ENCODE data around the gene NACC2. TPM values are rescaled to one million over a fixed set of nuclear protein-coding genes. Genes with fewer than 3 reads are reported as not detected.

The NACC2 gene
- total RNA-seq, 2 donors from 2014 or later: 73.5 to 77.7 TPM

DNA sequence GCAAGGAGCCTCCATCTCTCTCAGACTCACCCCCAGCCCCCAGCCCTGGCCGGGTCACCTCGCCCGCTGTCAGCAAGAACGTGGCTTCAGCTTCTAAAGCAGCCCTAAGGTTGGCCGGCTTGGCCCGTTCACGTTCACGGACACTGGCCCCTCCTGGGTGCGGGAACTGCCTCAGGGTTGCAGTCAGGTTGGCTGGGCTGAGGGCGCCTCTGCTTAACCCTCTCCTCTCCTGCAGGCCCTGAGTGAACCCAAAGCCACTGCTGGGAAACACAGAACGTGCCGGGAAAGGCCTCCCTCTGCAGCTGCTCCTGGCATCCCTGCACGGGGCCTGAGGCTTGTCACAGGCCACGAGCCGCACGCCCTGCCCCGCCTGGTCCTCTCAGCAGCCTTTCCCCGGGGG, 93.9 kb downstream of the NACC2 start:
- intact Hi-C loops (cut with DNase I): loop anchor here in 1 of 2 donors (1.0 kb wide), 1 partner anchor 21 kb away; no protein-coding TSS in a partner anchor
- no peak for DNase-seq (ENCODE audit: low spot score)

DNA sequence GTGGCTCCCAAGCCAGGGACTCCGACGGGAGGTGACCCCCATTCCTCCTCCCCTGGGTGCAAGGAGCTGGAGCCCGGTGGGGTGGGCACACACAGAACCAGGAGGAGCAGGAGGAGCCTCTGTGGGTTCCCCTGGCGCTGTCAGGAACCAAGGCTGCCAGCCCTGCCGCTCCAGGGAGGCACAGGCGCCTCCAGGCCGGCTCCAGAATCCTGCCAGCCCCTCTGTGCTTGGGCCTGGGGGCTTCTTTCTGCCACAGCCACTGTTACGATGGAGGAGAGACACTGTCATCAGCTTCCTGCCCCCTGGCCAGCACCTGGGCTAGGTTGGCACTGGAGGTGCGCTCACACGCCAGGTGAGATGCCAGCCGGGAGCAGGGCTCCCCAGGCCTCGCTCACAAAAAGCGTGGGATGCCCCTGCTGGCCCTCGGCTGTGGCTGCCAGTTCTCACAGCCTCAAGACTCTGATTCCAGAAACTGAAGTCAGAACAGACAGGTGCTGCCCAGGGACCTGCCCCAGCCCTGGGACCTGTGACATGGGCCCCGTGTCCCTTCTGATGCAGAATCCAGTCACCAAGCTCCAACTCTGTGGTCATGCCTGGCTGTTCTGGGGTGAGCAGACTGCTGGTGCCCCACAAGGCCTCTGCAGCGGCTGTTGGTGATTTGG, 96.5 kb downstream of the NACC2 start:
- DNase-seq (ENCODE audit: low spot score): no peak
- intact Hi-C loops (cut with DNase I): no loop called here

DNA sequence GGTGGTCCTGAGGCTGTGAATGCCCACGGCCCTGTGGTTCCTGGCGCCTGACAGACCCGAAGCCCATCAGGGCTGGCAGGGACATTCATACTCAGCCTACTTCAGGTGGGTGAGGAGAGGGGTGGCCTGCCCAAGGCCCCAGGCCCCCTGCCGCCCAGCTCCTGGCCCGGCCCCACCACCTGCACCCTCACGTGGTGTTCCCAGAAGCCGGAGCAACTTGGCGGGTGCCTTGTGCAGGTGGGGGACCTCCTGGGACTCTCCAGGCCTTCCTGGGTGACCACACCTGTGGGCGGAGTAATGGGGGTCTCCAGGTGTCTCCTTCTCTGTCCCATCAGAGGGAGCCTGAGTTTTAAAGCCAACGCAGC, 97.1 kb downstream of the NACC2 start:
- intact Hi-C loops (cut with DNase I): no loop called here
- DNase-seq (ENCODE audit: low spot score): no peak

DNA sequence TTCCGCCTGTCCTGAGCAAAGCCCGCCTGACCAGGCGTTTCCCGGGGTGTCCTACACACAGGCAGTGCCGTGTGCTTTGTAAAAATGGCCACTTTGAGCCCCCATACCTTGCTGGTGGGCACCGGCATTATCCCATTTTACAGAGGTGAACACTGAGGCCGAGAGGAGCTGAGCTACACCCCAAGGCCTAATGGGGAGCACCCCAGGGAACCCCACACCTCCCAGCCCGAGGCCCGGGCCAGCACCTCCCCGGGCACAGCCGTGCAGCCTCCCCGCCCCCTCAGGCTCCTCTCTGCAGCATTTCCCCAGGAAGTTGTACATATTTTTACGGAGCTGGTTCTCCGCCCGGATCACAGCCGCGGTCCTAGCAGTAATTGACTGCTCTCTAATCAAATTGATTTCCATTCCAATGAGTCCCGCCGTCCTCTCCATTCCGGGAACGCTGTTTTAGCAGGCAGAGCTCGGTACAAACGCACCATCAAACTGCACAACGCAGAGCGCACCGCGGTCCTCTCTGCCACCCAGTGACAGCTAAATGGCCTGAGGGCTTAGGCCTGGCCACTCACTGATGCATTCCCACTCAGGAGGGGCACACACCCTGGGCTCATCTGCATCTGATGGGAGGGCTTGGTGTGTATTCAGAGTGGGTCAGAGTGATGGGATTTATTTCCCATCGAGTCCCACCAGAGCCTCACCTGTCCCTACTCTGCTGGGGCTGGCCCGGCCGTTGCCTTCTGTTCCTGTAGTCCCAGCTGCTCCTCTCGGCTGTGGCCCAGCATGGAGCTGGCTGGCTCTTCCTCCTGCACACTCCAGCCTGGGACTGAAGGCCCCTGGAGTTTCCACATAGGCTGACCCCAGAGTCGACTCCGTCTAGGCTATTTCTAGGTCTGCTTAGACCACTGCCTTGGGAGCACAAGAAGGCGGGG, 97.7 kb downstream of the NACC2 start:
- no peak for DNase-seq (ENCODE audit: low spot score)
- intact Hi-C loops (cut with DNase I): no loop called here

DNA sequence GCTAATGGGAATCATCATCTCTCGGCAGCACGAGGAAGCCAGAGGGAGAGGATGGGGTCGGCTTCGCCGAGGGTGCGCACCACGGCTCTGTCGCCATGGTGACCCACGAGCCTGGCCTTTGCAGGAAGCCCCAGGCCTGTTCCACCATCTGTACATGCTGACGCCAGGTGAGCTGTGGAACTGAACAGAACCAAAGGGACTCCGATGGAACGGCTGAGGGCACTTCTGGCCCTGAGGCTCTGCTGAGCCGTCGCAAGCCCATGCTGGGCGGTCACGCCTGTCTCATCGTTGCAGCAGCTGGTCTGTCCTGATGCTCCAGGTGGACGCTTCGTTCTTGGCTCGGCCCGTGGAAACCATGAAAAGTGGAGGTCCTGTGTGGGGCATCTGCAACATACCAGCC, 99.3 kb downstream of the NACC2 start:
- intact Hi-C loops (cut with DNase I): no loop called here
- no peak for DNase-seq (ENCODE audit: low spot score)

DNA sequence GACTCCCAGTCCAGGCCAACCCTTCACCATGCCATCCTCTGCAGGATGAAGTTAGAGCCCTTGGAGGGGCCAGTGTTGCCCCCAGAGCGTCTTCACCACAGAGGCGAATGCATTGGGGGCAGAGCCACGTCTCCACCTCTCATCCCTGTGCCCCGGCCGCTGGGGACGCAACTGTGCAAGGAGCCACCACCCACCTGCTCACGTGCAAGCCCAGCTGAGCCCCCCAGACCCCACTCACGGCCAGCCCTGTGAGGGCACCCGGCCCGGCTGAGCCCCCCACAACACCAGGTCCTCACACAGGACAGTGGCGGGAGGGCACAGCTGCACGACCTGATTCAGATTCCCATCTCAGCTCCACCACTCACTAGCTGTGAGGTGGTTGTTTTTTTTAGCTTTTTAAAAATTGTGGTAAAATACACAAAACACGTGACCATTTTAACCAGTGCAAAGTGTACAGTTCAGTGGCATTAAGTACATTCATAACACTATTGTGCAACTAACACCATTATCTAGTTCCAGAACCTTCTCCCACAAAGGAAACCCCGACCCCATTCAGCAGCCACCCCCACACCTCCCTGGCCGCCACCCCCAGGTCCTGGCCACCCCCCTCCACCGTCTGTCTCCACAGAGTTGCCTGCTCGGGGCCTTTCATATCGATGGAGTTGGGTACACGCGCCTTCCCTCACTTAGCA, 100.4 kb downstream of the NACC2 start:
- intact Hi-C loops (cut with DNase I): no loop called here
- no peak for DNase-seq (ENCODE audit: low spot score)

DNA sequence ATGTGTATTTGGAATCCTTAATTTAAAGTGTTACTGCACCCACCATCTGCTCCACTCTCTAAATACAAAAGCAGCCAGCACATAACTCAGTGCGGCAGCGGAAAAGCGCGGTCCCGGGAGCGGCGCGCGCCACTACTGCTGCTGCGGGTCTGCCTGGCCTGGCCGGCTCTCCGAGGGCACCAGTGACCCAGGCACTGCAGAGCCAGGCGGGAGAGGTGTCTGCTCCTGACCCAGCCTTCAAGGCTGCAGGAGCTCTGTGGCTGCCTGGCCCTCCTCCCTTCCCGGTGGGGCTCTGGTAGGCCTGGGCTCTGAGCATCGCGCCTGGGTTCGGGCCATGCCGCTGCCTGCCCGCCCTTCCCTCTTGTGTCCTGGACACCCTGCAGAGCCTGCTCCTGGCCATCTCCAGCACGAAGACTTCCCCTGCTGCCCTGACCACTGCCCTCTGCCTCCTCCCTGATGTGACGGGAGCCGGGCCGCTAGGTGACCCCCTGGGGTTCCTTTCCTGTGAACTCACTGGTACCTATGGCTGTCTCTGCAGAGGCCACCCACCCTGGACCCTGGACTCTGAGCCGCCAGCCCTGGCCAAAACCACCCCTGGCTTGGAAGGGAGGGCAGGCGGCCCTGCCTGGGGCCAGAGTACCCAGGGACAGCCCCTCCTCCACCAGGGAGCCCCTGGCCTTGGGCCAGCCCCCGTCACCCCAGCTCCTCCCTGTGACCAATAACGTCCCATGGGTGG, 101.2 kb downstream of the NACC2 start:
- no peak for DNase-seq (ENCODE audit: low spot score)
- intact Hi-C loops (cut with DNase I): no loop called here

DNA sequence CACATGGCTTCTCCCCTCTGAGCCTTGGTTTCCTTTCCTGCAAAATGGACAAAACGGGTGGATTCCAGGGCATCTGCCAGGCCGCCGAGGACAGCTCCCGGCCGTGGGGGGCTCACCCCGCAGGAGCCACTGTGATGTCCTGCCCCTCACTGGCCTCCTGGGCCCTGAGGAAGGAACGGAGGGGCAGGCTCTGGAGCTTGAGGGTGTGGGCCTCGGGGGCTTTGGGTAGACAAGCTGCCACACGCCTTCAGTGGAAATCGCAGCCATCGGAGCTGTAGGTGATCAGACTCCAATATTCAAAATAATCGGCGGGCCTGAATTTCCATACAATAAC, 101.7 kb downstream of the NACC2 start:
- intact Hi-C loops (cut with DNase I): no loop called here
- DNase-seq (ENCODE audit: low spot score): no peak

DNA sequence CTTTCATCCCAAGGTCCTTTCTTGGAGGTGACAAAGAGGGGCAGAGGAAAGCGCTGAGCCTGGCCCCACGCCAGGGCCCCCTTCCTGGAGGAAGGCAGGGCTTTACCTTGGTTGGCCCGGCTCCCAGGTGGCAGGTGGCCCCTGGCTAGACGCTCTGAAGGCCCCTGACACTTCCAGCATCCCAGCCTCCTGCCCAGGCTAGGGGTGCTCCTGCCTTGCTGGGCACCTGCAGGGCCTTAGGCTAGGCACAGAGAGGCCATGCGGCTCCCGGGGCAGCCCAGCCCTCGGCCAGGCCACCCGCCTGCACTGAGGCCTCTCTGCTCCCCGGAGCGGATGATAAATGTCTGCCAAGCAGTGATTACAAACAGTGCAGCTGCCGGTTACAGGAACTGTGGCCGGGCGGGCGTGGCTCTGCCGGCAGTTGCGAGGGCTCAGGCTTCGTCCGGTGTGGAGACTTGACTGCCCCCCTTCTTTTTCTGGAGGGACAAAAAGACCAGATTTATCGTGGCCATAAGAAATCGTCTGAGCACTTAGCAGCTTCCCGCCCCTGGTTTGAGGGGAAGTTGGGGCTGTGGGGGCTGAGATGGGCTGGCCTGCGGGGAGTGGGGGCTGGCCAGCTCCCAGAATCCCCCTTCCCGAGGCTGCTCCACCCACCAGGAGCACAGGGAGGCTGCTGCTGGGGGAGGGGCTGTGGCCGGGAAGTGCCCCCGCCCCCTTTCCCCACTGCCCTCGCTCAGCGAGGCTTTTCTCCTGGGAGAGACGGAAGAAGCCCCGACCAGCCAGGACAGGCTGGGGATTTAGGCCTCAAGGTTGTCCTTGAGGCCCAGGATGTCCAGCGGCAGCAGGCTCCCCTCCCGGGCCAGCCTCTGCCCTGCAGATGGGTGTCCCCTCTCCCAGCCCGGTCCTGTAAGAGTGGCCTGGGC, 102.3 kb downstream of the NACC2 start:
- intact Hi-C loops (cut with DNase I): no loop called here
- peak; percentile 96 for DNase-seq (ENCODE audit: low spot score)

DNA sequence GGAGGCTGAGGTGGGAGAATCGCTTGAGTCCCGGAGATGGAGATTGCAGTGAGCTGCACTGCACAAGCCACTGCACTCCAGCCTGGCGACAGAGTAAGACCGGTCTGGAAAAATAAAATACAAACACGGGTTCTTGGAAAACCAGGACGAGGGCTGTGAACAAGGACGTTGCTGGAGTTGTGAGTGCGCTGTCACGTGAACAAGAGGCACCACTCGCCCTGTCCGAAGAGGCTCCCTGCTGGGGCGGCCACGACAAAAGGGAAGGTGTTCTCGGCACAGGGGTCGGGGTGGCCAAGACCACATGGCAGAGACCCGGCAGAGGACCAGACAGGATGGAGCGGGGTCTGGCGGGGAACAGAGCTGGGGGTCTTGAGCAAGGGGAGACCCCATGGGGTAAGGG, 103.3 kb downstream of the NACC2 start:
- DNase-seq (ENCODE audit: low spot score): no peak
- intact Hi-C loops (cut with DNase I): no loop called here

DNA sequence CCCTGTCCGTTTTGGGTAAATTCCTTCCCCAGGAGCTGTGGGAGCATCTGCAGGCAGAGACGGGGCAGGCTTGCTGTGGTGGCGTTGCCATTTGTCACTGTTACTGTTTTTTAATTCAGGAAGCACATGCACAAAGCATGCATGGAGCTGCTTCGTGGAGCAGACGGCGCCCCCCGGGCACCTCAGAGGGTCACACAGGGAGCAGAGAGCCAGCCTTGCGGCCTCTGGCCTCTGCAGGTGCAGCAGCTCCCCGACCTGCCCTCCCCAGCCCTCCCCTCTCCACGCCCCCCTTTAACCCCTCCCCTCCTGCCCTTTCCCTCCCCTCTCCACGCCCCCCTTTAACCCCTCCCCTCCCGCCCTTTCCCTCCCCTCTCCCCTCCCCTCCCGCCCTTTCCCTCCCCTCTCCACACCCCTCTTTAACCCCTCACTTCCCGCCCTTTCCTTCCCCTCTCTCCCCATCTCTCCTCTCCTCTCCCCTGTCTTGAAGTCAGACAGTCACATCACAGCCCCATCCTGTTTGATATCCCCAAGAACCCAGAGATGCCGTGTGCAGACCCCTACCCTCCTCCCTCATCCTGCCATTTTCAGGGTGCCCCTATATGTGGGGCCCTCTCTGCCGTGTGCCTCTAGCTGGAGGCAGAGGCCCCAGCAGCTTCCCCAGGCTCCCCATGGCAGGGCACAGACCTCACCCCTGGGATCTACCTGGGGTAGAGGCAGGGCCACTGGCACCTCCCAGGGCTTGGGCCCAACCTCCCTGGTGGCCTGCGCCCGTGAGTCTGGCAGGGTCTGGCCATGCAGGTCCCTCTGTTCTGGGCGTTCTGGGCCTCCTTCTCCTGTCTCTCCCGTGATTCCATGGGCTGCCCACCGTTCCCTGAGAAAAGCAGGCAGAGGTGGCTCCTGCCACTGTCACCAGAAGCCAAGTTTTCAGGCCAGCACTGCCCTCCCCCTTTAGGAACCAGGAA, 104.3 kb downstream of the NACC2 start:
- intact Hi-C loops (cut with DNase I): no loop called here
- no peak for DNase-seq (ENCODE audit: low spot score)

DNA sequence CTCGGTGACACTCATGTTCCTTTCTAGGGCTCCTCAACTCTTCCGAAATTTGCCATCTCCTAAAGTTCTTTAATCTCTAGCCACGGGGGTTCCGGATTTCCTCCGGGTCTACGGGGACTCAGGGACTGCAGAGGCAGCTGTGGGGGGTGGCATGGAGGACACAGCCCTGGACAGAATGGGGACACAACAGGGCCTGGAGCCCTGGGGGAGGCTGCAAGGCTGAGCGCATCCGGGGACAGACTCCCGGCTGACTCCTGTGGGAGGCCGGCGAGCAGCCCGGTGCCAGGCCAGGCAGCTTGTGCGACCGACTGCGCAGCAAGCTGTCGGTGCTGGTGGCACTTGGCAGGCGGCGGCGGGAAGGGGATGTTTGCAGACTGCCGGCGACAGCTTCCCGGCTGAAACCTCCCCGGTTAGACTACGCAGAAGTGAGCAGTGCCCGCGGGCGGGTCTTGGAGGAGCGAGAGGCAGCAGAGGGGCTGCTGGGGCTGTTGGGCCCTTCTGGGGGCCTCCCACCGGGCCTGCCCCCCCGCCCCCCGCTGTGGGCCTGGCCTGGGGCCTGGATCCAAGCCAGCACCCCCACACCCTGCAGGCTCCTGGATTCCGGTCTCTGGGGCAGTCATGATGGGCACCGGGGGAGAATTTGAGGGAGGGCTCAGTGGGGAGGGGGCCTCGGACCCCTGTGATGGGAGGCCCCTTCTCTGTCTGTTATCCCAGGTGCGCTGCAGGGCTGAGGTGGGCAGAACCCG, 105.2 kb downstream of the NACC2 start:
- DNase-seq (ENCODE audit: low spot score): no peak
- intact Hi-C loops (cut with DNase I): no loop called here

DNA sequence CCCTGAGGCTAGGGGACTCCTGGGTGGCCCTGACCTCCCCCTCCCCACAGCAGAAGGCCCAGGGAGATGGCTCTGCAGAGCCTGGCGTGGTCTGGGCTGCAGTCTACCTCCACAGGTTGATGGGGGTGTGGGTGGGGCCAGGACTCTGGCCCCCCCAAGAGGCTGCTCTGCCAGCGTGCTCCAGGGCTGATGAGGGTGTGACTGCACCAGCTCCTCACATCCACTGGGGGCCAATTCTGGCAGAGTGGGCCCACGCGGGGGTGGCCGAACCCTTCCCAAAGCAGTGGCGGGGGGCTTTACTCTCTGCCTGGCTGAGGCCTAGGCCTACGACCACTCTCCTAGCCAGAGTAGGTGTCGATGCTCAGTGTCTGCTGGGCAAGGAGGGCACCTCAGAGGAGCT, 105.9 kb downstream of the NACC2 start:
- DNase-seq (ENCODE audit: low spot score): no peak
- intact Hi-C loops (cut with DNase I): no loop called here

DNA sequence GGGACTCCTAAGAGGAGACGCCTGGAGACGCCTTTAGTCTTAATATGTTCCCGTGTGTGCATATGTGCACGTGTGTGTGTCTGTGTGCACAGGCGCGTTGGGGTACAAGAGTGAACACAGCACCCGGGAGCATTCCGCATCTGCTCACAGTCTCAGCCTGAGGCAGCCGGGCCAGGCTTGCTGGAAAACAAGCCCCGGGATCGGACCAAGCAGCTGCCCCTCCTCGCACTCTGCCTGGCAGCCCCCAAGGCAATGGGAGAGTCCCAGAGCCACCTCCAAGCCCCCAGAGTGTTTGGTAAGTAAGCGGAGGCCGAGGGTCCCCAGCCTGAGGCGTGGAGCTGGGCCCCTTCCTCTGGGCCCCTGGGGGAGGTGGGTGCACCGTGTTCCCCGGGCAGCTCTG, 106.6 kb downstream of the NACC2 start:
- intact Hi-C loops (cut with DNase I): no loop called here
- DNase-seq (ENCODE audit: low spot score): no peak

DNA sequence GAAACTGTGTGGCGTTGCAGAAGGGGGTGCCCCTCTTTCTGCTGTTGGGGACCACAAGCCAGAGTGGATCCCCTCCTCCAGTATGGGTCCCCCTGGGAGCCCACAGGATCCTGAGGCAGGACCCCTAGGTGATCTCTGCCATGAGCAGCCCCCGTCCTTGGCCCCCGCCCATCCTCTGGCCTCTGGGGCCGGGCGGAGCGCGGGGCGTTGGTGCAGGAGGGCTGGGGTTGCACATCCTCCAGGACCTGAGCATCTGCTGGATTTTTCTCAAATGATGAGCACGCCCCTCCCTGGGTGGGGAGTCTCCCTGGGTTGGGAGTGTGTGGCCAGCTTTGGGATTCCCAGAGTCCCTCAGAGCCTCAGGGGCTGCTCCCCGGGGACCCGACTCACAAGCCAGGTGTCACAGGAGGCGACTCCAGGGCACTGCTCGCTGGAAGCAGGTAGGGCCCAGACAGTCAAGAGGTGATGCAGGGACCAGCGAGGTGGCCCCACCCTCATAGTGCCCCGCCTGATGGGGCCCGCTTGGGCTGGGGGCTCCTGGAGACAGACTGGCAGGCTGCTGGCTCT, 107.2 kb downstream of the NACC2 start:
- intact Hi-C loops (cut with DNase I): no loop called here
- DNase-seq (ENCODE audit: low spot score): no peak

DNA sequence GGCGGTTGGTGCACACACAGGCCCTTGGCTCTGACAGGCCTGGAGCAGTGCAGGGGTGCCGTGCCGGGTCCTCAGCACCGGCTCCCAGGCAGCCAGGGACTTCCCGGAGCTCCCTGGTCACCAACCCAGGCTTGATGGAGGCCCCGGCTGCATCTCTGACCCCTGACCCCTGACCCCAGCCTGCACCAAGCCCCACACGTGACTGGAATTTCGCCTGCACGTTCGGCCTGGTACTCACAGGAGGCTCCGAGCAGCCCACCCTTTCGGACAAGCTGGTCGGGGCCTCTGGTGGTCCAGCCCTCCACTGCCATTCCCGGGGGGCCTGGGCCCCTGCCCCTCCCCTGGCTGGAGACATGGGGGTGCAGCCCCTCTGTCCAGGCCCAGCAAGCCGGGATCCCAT, 108.5 kb downstream of the NACC2 start:
- no peak for DNase-seq (ENCODE audit: low spot score)
- intact Hi-C loops (cut with DNase I): no loop called here

DNA sequence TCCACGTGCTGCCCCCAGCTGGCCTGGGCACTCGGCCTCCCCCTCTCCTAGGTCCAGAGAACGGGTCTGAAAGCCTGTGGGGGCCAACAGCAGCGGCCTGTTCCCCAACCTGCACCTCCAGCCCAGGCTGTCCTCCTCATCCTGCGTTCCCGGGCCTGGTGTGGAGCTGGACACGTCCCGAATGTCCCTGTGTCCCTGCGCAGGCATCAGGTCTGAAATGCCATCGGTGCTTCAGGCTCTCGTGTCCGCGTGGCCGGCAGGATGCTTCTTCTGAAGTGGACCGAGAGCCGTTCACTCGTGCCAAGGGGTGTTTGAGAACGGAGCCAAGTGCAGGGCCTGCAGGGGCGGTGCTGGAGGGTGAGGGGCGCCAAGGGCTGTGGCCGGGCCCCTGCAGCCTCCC, 109.2 kb downstream of the NACC2 start:
- DNase-seq (ENCODE audit: low spot score): no peak
- intact Hi-C loops (cut with DNase I): no loop called here
